Esophagus squamous epithelium (tissue), 5 donors: ENCODE measurements around the gene NDUFS3. TPM values are rescaled to one million over a fixed set of nuclear protein-coding genes. Genes with fewer than 3 reads are reported as not detected.
"Not testable (repeated sequence)": the region's sequence is repeated elsewhere in the genome, so short reads cannot be mapped to it uniquely, and the experiment has no call there.

Experiments
- DNase-seq: peaks from one replicate; lab custom pipeline; 2025; lab: John Stamatoyannopoulos, UW
- H3K27ac ChIP-seq, 4 donors: fragments of 200-600 bp; sonication (generic); one replicate each; pipeline ENCODE4 v1.5.1; 2016 to 2019; ENCODE audit warnings: mild to moderate bottlenecking in 1 of 4
- H3K27me3 ChIP-seq, 4 donors: fragments of 200-600 bp; sonication (generic); 1 replicate in 3 of 4; 2 replicates in 1 of 4; pipeline versions ENCODE4 v1.5.1 to v1.6.0; 2017 to 2021; ENCODE audit warnings: antibody characterized with exemption in 1 of 4
- H3K36me3 ChIP-seq, 3 donors: fragments of 200-600 bp; sonication (generic); one replicate each; pipeline ENCODE4 v1.5.1; 2016 to 2019
- H3K4me1 ChIP-seq, 3 donors: fragments of 200-600 bp; sonication (generic); one replicate each; pipeline ENCODE4 v1.5.1; 2017 to 2019
- H3K4me3 ChIP-seq, 4 donors: fragments of 200-600 bp; sonication (generic); 1 replicate in 3 of 4; 2 replicates in 1 of 4; pipeline ENCODE4 v1.5.1; 2016 to 2019; ENCODE audit warnings: mild to moderate bottlenecking in 2 of 4, moderate library complexity in 1 of 4
- H3K9me3 ChIP-seq, 3 donors: fragments of 200-600 bp; sonication (generic); one replicate each; pipeline ENCODE4 v1.5.1; 2016 to 2019
- CTCF ChIP-seq, 6 experiments: fragments of 450-650 bp in 4 of 6; fragments of 200-600 bp in 2 of 6; sonication (generic) in 2 of 6; IDR thresholded peaks; one replicate each; pipeline ENCODE4 v1.5.1; 2016 to 2019; ENCODE audit warnings: antibody characterized with exemption in 6 of 6, mild to moderate bottlenecking in 4 of 6, moderate library complexity in 4 of 6
- POLR2A ChIP-seq, 4 donors: fragments of 450-650 bp; IDR thresholded peaks; one replicate each; pipeline ENCODE4 v1.6.1; 2017; ENCODE audit warnings: antibody characterized with exemption in 4 of 4, mild to moderate bottlenecking in 4 of 4, moderate library complexity in 3 of 4
- WGBS, 2 donors: methylation state at CpG; one replicate each; pipeline ENCODE4 v1.1.5; 2018; 5-methylcytosine and 5-hydroxymethylcytosine counted together
- intact Hi-C: fragments of 100-400 bp; cut with DNase I; formaldehyde crosslinking; loops from one replicate; pipeline ENCODE4 v1.15.0; 2022
- total RNA-seq, 4 donors: library from RNA; depleted of rRNA; stranded (reverse); fragments of >200 nt; gene quantifications; one replicate each; pipeline ENCODE4 v1.1.0, GENCODE V29; 2016
- donor health status: DM: yes; HTN: yes; CAD: no.

NDUFS3 gene
- total RNA-seq, 4 donors from 2014 or later, result 65.5 to 89.9 (median 83.6) TPM

GRCh38 chr11:47541070-47541469, 37.8 kb upstream of the NDUFS3 start:
- Histone ChIP-seq H3K4me1 (peaks cover 20 to 82% (median 45%) of the 10 kb centered on the region in 3 donors), H3K27ac (peak overlapping the region in 3 of 4 donors; percentile 51 to 81 (median 68)), H3K9me3 (no peaks in the 10 kb centered on the region), H3K4me3 (no peak overlapping the region), H3K36me3 (peaks cover 0 to 4% (median 0%) of the 10 kb centered on the region in 3 donors), H3K27me3 (no peaks in the 10 kb centered on the region)
- TF ChIP-seq CTCF (IDR thresholded peaks at IDR 0.05), result no peak
- no peak for TF ChIP-seq POLR2A (IDR thresholded peaks at IDR 0.05)
- intact Hi-C loops, result no loop called here
- 88 to 92% methylated on average over 2 of the region's 2 CpGs for WGBS, 2 donors
- no peak for DNase-seq

GRCh38 chr11:47545298-47545697, 33.6 kb upstream of the NDUFS3 start:
- no peaks in the 10 kb centered on the region for H3K9me3 ChIP-seq
- TF ChIP-seq POLR2A (IDR thresholded peaks at IDR 0.05), result no peak
- TF ChIP-seq CTCF (IDR thresholded peaks at IDR 0.05), result no peak
- 93 to 95% methylated on average over 6 of the region's 6 CpGs for WGBS, 2 donors
- DNase-seq, result no peak
- H3K27ac ChIP-seq, result no peak overlapping the region
- intact Hi-C loops, result no loop called here
- H3K4me3 ChIP-seq, result no peak overlapping the region
- peaks cover 0 to 5% (median 0%) of the 10 kb centered on the region in 3 donors for H3K36me3 ChIP-seq
- peaks cover 13 to 70% (median 33%) of the 10 kb centered on the region in 3 donors for H3K4me1 ChIP-seq
- H3K27me3 ChIP-seq, result no peaks in the 10 kb centered on the region

- intact Hi-C loops, H3K36me3 ChIP-seq, H3K4me3 ChIP-seq, H3K9me3 ChIP-seq, DNase-seq, H3K27me3 ChIP-seq, H3K27ac ChIP-seq: not testable (repeated sequence)
- peaks cover 17 to 70% (median 36%) of the 10 kb centered on the region in 3 donors for H3K4me1 ChIP-seq
- WGBS, 2 donors, result 77 to 79% methylated on average over 6 to 7 of the region's 7 CpGs
Observed at GRCh38 chr11:47546274-47546673, 32.6 kb upstream of the NDUFS3 start.

GRCh38 chr11:47550288-47551047, 28.4 kb upstream of the NDUFS3 start:
- no peak for DNase-seq
- 68 to 79% methylated on average over 10 of the region's 10 CpGs for WGBS, 2 donors
- Histone ChIP-seq H3K9me3 (no peaks in the 10 kb centered on the region), H3K36me3 (peaks cover 0 to 6% (median 0%) of the 10 kb centered on the region in 3 donors), H3K27ac (peak overlapping the region in 3 of 4 donors; percentile 94 to 96 (median 95)), H3K4me1 (peaks cover 27 to 57% (median 42%) of the 10 kb centered on the region in 3 donors), H3K4me3 (peak overlapping the region in 1 of 4 donors; percentile 93), H3K27me3 (no peaks in the 10 kb centered on the region)
- intact Hi-C loops, result no loop called here
- TF ChIP-seq CTCF (IDR thresholded peaks at IDR 0.05) (no peak), POLR2A (IDR thresholded peaks at IDR 0.05) (no peak)

- TF ChIP-seq CTCF (IDR thresholded peaks at IDR 0.05) (peak in 2 of 6 experiments; percentile 20 to 50), POLR2A (IDR thresholded peaks at IDR 0.05) (no peak)
- no peaks in the 10 kb centered on the region for H3K27me3 ChIP-seq
- peak overlapping the region; percentile 93 to 96 (median 94) for H3K4me3 ChIP-seq
- no peak for DNase-seq
- peaks cover 27 to 57% (median 42%) of the 10 kb centered on the region in 3 donors for H3K4me1 ChIP-seq
- peaks cover 0 to 6% (median 0%) of the 10 kb centered on the region in 3 donors for H3K36me3 ChIP-seq
- H3K9me3 ChIP-seq, result no peaks in the 10 kb centered on the region
- H3K27ac ChIP-seq, result peak overlapping the region; percentile 52 to 96 (median 94)
- intact Hi-C loops, result no loop called here
Observed at GRCh38 chr11:47551086-47551485, 27.8 kb upstream of the NDUFS3 start.
